MM.1S (cell line): ENCODE results near the gene WDR88.
"Not testable (repeated sequence)": the region's sequence is repeated elsewhere in the genome, so short reads cannot be mapped to it uniquely, and the experiment has no call there.

Experiments
- DNase-seq: peaks from one replicate; pipeline ENCODE4 v3.0.0-alpha.2; 2015
- H2AFZ ChIP-seq: fragments of 300-600 bp; sonication (generic); 2 replicates; pipeline ENCODE4 v1.6.0; 2016; ENCODE audit warnings: antibody characterized with exemption, low read length
- H3F3A ChIP-seq: fragments of 300-600 bp; sonication (generic); 2 replicates; pipeline ENCODE4 v1.6.1; 2016; ENCODE audit warnings: mild to moderate bottlenecking, antibody characterized with exemption, low read length, moderate library complexity, mixed read lengths; ENCODE audit not compliant: insufficient read depth
- H3K27ac ChIP-seq: fragments of 300-600 bp; sonication (generic); 2 replicates; pipeline ENCODE4 v1.5.1; 2016; ENCODE audit warnings: mild to moderate bottlenecking, low read length
- H3K27me3 ChIP-seq: fragments of 300-600 bp; sonication (generic); replicated peaks from 2 replicates; pipeline ENCODE4 v1.6.0; 2016; ENCODE audit warnings: low read length; ENCODE audit not compliant: insufficient read depth
- H3K36me3 ChIP-seq: fragments of 300-600 bp; sonication (generic); replicated peaks from 2 replicates; pipeline ENCODE4 v1.6.1; 2016; ENCODE audit warnings: mild to moderate bottlenecking, low read length, mixed read lengths; ENCODE audit not compliant: insufficient read depth
- H3K4me1 ChIP-seq: fragments of 300-600 bp; sonication (generic); 2 replicates; pipeline ENCODE4 v1.6.1; 2016; ENCODE audit warnings: low read length, mixed read lengths
- H3K4me2 ChIP-seq: fragments of 300-600 bp; sonication (generic); 2 replicates; pipeline ENCODE4 v1.6.0; 2016; ENCODE audit warnings: low read depth, low read length
- H3K4me3 ChIP-seq: fragments of 300-600 bp; sonication (generic); 2 replicates; pipeline ENCODE4 v1.5.1; 2016; ENCODE audit warnings: low read length, mixed read lengths
- H3K79me2 ChIP-seq: fragments of 300-600 bp; sonication (generic); 2 replicates; pipeline ENCODE4 v1.6.1; 2016; ENCODE audit warnings: mixed run types, low read length, mixed read lengths
- H3K9ac ChIP-seq: fragments of 300-600 bp; sonication (generic); 2 replicates; pipeline ENCODE4 v1.6.1; 2016; ENCODE audit warnings: low read length, mixed read lengths
- H3K9me2 ChIP-seq: fragments of 300-600 bp; sonication (generic); replicated peaks from 2 replicates; pipeline ENCODE4 v1.6.1; 2016; ENCODE audit warnings: mild to moderate bottlenecking, low read length, mixed read lengths; ENCODE audit not compliant: insufficient read depth
- H3K9me3 ChIP-seq: fragments of 300-600 bp; sonication (generic); replicated peaks from 2 replicates; pipeline ENCODE4 v1.6.1; 2016; ENCODE audit warnings: mild to moderate bottlenecking, low read length, mixed read lengths; ENCODE audit not compliant: insufficient read depth
- H4K20me1 ChIP-seq: fragments of 300-600 bp; sonication (generic); 2 replicates; pipeline ENCODE4 v1.6.1; 2016; ENCODE audit warnings: mild to moderate bottlenecking, low read length, moderate library complexity, mixed read lengths; ENCODE audit not compliant: insufficient read depth
- CTCF ChIP-seq: fragments of 300-600 bp; sonication (generic); IDR thresholded peaks from 2 replicates; pipeline ENCODE4 v1.5.1; 2016; ENCODE audit warnings: antibody characterized with exemption, low read length, mixed read lengths
- EZH2 ChIP-seq: fragments of 300-600 bp; sonication (generic); optimal IDR thresholded peaks from 2 replicates; pipeline ENCODE3; 2017; ENCODE audit warnings: low read depth, mild to moderate bottlenecking, antibody characterized with exemption, low read length, mixed read lengths
- EZH2phosphoT487 ChIP-seq: fragments of 300-600 bp; sonication (generic); IDR thresholded peaks from 2 replicates; pipeline ENCODE4 v1.6.1; 2018; ENCODE audit warnings: antibody characterized with exemption, low read length

The WDR88 gene

GRCh38 chr19:33150852-33151518 lies 19.1 kb downstream of the WDR88 start:
- Histone ChIP-seq H3K4me1 (no peaks in the 10 kb centered on the region), H4K20me1 (no peaks in the 10 kb centered on the region), H3K4me2 (no peak overlapping the region), H3K4me3 (no peak overlapping the region), H3K79me2 (no peaks in the 10 kb centered on the region), H3K27me3 (no peaks in the 10 kb centered on the region), H3K9me2 (no peaks in the 10 kb centered on the region), H3K9me3 (no peaks in the 10 kb centered on the region), H3K27ac (no peak overlapping the region), H3K36me3 (no peaks in the 10 kb centered on the region), H3K9ac (no peak overlapping the region), H3F3A (no peaks in the 10 kb centered on the region), H2AFZ (no peak overlapping the region)
- DNase-seq = no peak
- TF ChIP-seq EZH2phosphoT487 (no peak), EZH2 (no peak), CTCF (no peak)

- no peaks in the 10 kb centered on the region for H3F3A ChIP-seq
- TF ChIP-seq EZH2 (no peak), EZH2phosphoT487 (no peak), CTCF (no peak)
- no peak overlapping the region for H3K4me2 ChIP-seq
- no peak overlapping the region for H3K4me3 ChIP-seq
- no peak overlapping the region for H3K9ac ChIP-seq
- no peak for DNase-seq
- no peaks in the 10 kb centered on the region for H3K9me3 ChIP-seq
- no peaks in the 10 kb centered on the region for H4K20me1 ChIP-seq
- no peaks in the 10 kb centered on the region for H3K4me1 ChIP-seq
- no peaks in the 10 kb centered on the region for H3K79me2 ChIP-seq
- H3K27ac ChIP-seq = no peak overlapping the region
- no peak overlapping the region for H2AFZ ChIP-seq
- H3K36me3 ChIP-seq = no peaks in the 10 kb centered on the region
- no peaks in the 10 kb centered on the region for H3K9me2 ChIP-seq
- H3K27me3 ChIP-seq = no peaks in the 10 kb centered on the region
Observed at GRCh38 chr19:33152176-33152575, 20.3 kb downstream of the WDR88 start.

GRCh38 chr19:33152625-33153024 lies 20.7 kb downstream of the WDR88 start:
- not testable (repeated sequence) for H3K9me2 ChIP-seq, H3K4me3 ChIP-seq, H2AFZ ChIP-seq, H3K9me3 ChIP-seq, H3K27ac ChIP-seq, H3F3A ChIP-seq, H3K36me3 ChIP-seq, H4K20me1 ChIP-seq, H3K9ac ChIP-seq, H3K27me3 ChIP-seq, H3K4me1 ChIP-seq, DNase-seq, H3K79me2 ChIP-seq, H3K4me2 ChIP-seq

- H2AFZ ChIP-seq, H3K79me2 ChIP-seq, H3K9ac ChIP-seq, H3K9me2 ChIP-seq, H3F3A ChIP-seq, DNase-seq, H3K4me1 ChIP-seq, H4K20me1 ChIP-seq, H3K36me3 ChIP-seq, H3K27me3 ChIP-seq, H3K27ac ChIP-seq, H3K4me2 ChIP-seq, H3K4me3 ChIP-seq, H3K9me3 ChIP-seq: not testable (repeated sequence)
Observed at GRCh38 chr19:33154313-33154712, 22.4 kb downstream of the WDR88 start.
